Left ventricle myocardium superior (tissue), 1 donor: ENCODE data around the gene SGMS1. TPM values are rescaled to one million over a fixed set of nuclear protein-coding genes. Genes with fewer than 3 reads are reported as not detected.

Experiments used
- ATAC-seq: fragments of 200-7000 bp; cut with Tn5 transposase; one replicate; pipeline ENCODE4 v1.9.1; 2020; ENCODE audit warnings: mild to moderate bottlenecking, moderate library complexity
- DNase-seq: peaks from one replicate; pipeline ENCODE4 v3.0.0-alpha.2; 2020
- intact Hi-C: fragments of 100-400 bp; cut with micrococcal nuclease; formaldehyde crosslinking; loops from one replicate; pipeline ENCODE4 v1.11.0; 2022
- total RNA-seq: library from RNA; stranded (reverse); fragmentation: NEBNext Ultra II Directional; extraction: Animal tissue kit (Norgen Biotek cat#: 25700); gene quantifications from one replicate; pipeline ENCODE4 v1.2.1, GENCODE V29; 2021
- donor health status: DM: no; HTN: yes; CAD: no; lungs with severe emphysema.

The SGMS1 gene
- total RNA-seq, 1 donor from 2014 or later, result 21.9 TPM

- intact Hi-C loops, result no loop called here
- DNase-seq, result no peak
- ATAC-seq, result no peak
These were observed 221.3 kb downstream of the SGMS1 start for GRCh38 chr10:50402466-50402865.

GRCh38 chr10:50400694-50401093 is 223.1 kb downstream of the SGMS1 start:
- no peak for ATAC-seq

GRCh38 chr10:50398823-50399222 is 224.9 kb downstream of the SGMS1 start:
- ATAC-seq (no peak), DNase-seq (no peak)
- intact Hi-C loops, result no loop called here

More at GRCh38 chr10:50400694-50401093, 223.1 kb downstream of the SGMS1 start:
- DNase-seq, result no peak
- intact Hi-C loops, result no loop called here

GRCh38 chr10:50398381-50398780 is 225.4 kb downstream of the SGMS1 start:
- ATAC-seq, result peak; percentile 47

GRCh38 chr10:50397312-50398140 is 226.2 kb downstream of the SGMS1 start:
- ATAC-seq (peak; percentile 50), DNase-seq (no peak)
- intact Hi-C loops, result no loop called here

More at GRCh38 chr10:50398381-50398780, 225.4 kb downstream of the SGMS1 start:
- intact Hi-C loops, result no loop called here
- no peak for DNase-seq

- intact Hi-C loops, result no loop called here
- ATAC-seq, result peak; percentile 38
- DNase-seq, result no peak
These were observed 227.1 kb downstream of the SGMS1 start for GRCh38 chr10:50396491-50397311.

GRCh38 chr10:50395851-50396250 is 227.9 kb downstream of the SGMS1 start:
- no peak for ATAC-seq
- DNase-seq, result no peak
- intact Hi-C loops, result no loop called here

GRCh38 chr10:50395271-50395670 is 228.5 kb downstream of the SGMS1 start:
- intact Hi-C loops, result no loop called here
- DNase-seq (no peak), ATAC-seq (peak; percentile 39)

GRCh38 chr10:50394832-50395231 is 228.9 kb downstream of the SGMS1 start:
- no peak for ATAC-seq
- intact Hi-C loops, result no loop called here
- DNase-seq, result no peak

GRCh38 chr10:50393784-50394467 is 229.8 kb downstream of the SGMS1 start:
- DNase-seq (no peak), ATAC-seq (no peak)
- intact Hi-C loops, result no loop called here

- intact Hi-C loops, result no loop called here
- no peak for ATAC-seq
These were observed 230.6 kb downstream of the SGMS1 start for GRCh38 chr10:50392966-50393718.

GRCh38 chr10:50392426-50392825 is 231.3 kb downstream of the SGMS1 start:
- intact Hi-C loops, result no loop called here
- no peak for DNase-seq
- no peak for ATAC-seq

More at GRCh38 chr10:50392966-50393718, 230.6 kb downstream of the SGMS1 start:
- DNase-seq, result no peak

GRCh38 chr10:50390302-50390701 is 233.5 kb downstream of the SGMS1 start:
- intact Hi-C loops, result no loop called here
- DNase-seq (no peak), ATAC-seq (no peak)

GRCh38 chr10:50388181-50388580 is 235.6 kb downstream of the SGMS1 start:
- no peak for ATAC-seq
- intact Hi-C loops, result no loop called here
- no peak for DNase-seq

- DNase-seq, result no peak
- intact Hi-C loops, result no loop called here
- ATAC-seq, result no peak
These were observed 236.1 kb downstream of the SGMS1 start for GRCh38 chr10:50387732-50388073.

- intact Hi-C loops, result no loop called here
- no peak for ATAC-seq
- no peak for DNase-seq
These were observed 236.6 kb downstream of the SGMS1 start for GRCh38 chr10:50387007-50387731.

- peak; percentile 54 for DNase-seq
- ATAC-seq, result peak; percentile 51
- intact Hi-C loops, result no loop called here
These were observed 238.1 kb downstream of the SGMS1 start for GRCh38 chr10:50385624-50386023.

- intact Hi-C loops, result no loop called here
- ATAC-seq (no peak), DNase-seq (no peak)
These were observed 238.9 kb downstream of the SGMS1 start for GRCh38 chr10:50384898-50385297.
